Stimulated activated CD4-positive, alpha-beta T cell treated with anti-CD3 and anti-CD28 coated beads, Interleukin-1b, Interleukin-23, amount 100 ng/mL, for 1 hour (primary cell): ENCODE results near the gene BAIAP2L2.
"Not testable (repeated sequence)": the region's sequence is repeated elsewhere in the genome, so short reads cannot be mapped to it uniquely, and the experiment has no call there.

ENCODE experiments used
- DNase-seq, 2 donors: peaks; one replicate each; pipeline ENCODE4 v3.0.0-alpha.2; 2020; ENCODE audit warnings: low read depth in 2 of 2

Gene BAIAP2L2

DNA sequence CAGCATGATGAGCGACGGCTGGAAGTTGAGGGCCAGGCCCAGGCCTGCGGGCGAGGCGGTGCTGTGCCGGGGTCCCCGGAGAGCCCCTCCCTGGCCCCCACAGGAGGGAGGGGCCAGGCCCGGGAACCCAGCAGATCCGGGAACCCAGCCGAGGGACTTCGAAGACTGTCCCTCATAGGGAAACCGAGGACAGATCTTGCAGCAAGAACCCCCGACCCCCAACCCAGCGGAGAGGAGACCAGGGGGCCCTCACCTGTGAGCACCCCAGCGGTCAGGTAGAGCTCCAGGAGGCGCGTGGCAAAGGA, 28.9 kb downstream of the BAIAP2L2 start:
- DNase-seq, result no peak

DNA sequence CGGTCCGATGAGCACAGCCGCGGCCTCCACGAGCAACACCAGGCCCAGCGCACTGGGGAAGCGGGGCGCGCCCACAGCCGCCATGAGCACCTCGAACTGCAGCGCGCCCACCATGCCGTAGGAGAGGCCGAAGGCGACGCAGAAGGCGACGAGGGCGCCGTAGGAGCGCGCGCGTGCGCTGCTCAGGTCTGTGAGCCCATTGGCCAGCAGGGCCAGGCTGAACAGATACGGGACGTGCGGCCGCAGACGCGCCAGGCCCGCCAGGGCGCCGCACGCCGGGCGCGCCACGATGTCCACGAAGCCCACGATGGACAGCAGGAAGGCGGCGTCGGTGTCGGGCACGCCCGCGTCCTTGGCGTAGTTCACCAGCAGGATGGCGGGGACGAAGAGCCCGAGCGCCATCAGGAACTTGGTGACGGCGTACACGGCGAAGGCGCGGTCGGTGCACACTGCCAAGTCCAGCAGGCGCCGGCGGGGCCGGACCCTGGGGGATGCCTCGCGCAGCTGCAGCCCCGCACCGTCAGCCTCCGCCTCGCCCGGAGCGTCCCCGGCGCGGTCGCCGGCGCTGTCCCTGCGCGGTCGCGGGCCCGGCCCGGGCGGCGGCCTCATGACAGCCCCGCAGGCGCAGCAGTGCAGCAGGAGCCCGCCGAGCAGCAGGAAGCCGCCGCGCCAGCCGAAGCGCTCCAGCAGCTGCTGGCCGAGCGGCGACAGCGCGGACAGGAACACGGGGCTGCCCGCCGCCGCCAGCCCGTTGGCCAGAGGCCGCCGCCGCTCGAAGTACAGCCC, 29.4 kb downstream of the BAIAP2L2 start:
- no peak for DNase-seq

DNA sequence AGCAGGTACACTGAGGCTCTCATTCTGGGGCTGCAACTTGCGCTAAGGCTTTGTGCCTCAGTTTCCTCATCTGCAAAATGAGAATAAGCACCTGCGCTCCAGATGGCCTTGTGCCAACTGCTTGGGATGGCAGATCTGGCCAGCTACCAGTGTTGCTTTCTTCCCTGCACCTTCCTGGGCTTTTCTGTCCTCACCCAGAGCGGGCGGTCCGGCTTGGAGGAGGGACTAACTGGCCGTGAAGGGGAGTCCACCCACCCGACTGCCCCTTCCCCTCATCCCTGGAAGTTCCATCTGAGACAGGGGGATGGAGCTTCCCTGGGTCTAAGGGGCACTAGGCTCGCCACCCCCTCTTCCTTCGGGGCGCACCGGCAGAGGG, 30.0 kb downstream of the BAIAP2L2 start:
- no peak for DNase-seq

DNA sequence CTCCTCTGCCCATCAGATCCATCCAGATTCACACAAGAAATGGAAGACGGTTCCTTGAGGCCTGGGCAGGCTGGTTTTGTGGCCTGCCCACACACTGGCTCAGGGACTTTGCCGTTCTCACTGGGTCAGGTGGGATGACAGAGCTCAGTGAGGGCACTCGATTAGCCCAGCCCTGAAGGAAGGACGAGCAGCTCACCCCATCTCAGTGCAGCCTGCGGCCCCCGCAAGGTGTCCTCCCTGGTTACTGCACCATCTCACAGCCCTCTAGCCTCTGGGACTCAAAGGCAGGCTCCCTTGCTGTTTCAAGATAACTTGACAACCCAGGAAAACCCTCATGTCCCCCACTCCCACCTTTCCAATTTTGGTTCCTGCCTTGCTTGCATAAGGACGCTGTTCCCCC, 30.7 kb downstream of the BAIAP2L2 start:
- DNase-seq, result no peak

DNA sequence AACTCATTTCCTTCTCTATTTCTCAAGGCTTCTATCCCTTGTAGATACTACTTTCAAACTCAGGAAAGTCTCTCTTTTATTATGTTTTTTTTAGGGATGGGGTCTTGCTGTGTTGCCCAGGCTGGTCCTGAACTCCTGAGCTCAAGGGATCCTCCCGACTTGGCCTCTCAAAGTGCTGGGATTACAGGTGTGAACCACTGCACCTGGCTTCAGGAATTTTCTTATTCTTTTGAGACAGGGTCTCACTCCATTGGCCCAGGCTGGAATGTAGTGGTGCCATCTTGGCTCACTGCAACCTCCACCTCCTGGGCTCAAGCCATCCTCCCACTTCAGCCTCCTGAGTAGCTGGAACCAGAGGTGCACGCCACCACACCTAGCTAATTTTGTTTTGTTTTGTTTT, 31.3 kb downstream of the BAIAP2L2 start:
- not testable (repeated sequence) for DNase-seq

DNA sequence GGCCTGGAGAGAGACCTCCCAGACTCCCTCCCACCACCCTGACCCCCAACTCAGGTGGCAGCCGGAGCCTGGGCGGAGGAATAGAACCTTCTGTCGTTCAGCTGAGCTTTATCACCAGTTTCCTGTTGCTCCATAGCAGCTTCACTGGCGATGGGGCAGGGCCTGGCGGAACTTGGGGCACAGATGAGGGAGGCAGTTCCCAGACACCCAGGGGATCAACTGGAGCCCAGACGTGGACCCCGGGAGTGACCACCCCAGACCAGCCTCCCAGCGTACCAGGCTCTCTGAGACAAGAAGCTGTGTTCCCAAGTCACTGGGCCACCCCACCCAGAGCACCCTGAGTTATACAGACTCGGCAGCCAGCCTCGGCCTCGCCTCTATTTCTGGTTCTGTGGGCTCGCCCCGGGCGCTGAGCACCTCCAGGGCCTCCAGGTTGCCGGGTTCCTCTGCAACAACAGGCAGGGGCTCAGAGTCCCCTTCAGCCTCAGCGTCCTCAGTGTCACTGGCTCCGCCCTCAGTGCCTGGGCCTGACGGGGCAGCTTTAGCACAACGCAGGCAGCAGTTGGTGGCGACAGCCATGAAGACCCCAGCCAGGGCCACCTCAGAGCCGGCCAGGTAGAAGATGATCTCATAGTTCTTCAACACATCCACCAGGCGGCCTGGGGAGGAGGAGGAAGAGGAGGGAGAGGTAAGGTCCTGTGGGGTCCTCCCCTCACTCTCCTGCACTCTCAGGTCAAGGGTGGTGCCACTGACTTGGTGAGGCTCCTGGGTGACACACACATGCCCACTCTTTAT, 32.2 kb downstream of the BAIAP2L2 start:
- DNase-seq, result no peak

DNA sequence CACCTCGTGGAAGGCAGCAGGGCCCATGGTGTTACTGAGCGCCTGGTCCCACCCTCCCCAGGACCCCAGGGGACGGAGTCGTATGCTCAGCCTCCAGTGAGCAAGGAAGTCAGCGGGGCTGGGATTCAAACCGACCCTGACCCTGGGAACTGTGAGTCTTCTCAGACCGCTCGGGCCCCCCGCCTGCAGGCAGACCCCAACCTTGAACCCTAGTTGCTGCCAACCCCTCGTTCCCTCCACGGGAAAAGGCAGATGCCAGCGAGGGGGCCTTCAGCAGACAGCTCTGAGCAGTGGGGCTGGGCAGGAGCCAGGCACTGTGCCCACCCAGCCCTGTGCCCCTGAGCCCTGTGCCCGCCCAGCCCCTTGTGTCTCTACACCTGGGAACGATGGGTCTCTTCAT, 32.9 kb downstream of the BAIAP2L2 start:
- no peak for DNase-seq

DNA sequence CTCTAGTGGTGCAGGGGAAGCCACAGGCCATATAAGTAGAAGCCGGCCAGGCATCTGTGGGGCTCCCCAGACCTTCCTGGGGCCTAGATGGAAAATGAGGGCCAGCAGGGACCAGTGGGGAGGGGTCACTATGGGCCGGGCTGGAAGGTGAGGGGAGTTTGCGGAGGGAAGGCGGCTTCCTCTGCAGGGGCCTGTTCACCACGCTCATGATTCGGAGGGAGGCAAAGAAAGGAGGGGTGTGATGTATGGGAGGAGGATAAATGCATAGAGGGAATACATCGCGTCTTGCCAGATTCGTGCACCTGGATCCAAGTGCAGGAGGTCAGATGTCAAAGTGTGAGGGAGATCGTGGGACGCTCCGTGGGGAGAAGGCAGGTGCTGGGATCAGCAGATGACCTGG, 33.4 kb downstream of the BAIAP2L2 start:
- DNase-seq, result no peak

DNA sequence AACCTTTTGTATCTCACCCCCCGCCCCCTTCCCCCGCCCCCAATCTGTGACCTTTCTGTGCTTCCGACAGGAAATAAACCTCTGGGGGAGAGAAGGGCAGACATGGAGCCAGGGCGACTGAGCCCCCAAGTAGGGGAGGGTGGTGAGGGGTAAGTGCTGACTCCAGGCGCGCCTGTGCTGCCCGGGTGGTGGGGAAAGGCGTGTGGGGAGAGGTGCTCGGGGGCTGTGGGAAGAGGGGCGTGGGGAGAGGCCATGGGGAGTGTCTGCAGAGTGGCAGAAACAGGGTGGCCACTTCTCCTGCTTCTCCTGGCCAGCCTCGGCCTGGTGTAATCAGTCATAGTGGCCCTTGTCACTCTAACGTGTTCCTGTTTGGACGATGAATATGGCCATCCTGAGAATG, 34.5 kb downstream of the BAIAP2L2 start:
- no peak for DNase-seq

DNA sequence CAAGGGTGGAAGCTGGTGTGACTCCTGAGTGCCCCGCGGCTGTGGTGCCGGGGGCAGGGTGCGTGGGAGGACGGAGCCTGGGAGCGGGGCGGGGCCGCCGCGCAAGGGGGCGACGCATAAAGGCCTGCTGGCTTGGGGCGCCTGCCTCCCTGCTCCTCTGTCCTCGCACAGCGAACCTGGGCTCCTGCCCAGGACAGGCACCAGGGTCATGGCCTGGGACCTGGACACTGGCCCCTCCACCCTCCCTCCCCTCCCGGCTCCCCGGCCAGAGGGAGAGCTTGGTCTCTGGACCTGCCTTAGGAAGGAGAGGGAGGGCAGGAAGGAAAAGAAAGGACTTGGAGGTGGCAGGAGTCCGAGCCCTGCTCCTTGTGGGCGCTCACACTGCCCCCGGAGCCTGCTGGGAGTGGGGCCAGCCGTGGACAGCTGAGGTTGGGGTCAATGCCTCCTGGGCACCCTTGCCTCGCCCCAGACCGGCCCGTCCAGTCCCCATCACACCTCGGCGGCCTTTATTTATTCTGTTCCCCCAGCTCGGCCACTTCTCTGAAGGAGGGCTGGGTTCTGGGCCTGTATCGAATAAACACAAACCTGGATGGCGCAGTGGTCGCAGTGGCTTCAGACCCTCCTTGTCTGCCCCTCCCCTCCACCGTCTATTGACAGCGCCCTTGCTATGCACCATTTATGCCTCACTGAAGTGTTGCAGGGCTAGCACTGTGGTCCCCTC, 35.2 kb downstream of the BAIAP2L2 start:
- DNase-seq, result no peak

DNA sequence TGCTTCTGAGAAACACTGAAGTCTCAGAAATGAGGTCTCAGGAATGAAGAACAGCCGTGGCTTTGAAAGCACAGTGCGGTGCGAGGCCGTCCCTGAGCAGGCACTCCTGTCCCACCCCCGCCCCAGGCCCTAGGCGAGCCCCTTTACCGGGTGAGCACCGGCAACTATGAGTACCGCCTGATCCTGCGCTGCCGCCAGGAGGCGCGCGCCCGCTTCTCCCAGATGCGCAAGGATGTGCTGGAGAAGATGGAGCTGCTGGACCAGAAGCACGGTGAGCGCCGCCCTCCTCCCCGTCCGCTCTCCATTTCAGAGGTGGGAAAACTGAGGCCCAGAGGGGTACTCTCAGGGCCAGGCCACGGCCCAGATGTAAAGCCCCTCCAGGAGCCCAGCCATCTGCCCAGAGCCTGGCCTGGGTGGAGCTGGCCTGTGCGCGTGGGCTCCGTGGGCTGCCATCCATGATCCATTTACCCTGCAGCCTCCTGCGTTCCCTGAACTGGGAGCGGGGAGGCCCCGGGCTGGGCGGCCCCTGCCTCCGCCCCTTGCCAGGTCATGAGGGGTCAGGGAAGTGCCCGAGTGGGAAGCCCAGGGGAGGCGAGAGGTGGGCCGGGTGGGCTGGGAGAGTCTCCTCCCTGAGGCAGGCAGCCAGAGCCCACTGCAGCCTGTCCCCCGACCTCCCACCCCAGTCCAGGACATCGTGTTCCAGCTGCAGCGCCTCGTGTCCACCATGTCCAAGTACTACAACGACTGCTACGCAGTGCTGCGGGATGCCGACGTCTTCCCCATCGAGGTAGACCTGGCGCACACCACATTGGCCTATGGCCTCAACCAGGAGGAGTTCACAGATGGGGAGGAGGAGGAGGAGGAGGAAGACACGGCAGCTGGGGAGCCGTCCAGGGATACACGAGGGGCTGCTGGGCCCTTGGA, 36.0 kb downstream of the BAIAP2L2 start:
- DNase-seq, result no peak

DNA sequence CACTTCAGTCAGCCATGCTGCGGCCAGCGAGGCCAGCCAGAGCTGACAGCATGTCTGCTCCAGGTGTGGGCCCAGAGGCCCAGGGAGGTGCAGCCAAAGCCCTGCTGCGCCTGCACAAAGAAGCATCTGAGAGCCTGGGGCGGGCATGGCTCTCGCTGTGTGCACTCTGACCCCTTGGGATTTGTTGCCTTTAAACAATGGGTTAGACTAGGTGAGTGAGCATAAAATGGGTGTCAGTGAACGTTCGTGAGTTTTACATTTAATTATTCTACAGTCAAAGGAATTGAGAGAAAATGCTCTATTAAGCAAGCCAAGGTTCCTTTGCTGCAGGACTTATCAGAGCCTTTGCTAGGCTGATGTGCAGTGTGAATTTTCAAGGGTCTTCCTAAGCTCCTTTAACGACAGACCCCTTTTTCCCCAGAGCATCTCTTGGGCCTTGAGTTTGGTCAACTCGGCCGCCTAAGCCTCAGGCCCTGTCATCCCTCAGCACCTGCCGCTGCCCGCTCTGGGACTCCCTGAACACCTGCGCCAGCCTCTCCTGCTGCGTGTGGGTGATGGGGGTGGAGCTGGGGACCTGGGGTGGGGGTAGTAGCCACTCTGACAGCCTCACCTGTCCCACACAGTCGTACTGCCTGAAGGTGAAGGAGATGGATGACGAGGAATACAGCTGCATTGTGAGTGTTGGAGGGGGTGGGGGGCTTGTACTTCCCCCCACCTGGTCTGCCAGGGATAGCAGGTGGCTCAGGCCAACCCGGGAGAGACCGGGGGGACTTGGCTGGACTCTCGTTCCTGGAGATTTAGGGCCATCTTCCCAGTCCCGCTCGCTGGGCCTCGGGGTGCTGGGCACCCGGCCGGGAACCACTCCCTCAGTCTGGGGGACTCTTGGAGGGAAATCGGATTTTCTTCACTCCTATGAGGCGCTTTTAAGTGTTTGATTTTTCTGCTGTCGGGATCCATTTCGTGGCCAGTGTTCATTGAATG, 37.0 kb downstream of the BAIAP2L2 start:
- DNase-seq, result no peak

DNA sequence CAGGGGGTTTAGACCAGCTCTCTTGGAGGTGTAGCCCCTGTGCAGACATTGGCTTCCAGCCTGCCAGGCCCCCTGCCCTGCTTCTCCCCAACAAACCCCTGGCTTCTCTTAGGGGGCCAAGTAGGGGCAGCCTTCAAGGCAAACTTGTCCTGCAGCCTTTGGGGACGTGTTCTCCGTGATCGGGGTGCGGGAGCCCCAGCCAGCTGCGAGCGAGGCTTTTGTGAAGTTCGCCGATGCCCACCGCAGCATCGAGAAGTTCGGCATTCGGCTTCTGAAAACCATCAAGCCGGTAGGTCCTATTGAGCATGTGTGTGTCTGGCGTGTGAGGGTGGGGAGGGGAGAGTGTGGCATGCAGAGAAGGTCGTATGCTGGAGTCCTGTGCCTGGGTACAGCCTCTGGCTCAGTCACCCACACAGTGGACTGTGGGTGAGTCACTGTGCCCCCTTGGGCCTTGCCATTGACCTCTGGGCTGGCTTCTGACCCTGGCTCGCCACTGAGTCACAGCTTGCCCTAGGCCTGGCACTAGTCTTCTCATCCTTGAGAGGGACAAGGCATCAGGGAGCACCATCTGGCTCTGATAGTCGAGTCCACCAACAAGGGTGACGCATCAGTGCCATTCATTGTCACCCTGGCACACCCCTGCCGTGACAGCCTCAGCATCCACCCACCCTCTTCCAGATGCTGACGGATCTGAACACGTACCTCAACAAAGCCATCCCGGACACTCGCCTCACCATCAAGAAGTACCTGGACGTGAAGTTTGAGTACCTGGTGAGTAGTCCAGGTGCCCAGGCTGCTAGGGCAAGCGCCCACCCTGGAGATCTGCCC, 37.9 kb downstream of the BAIAP2L2 start:
- DNase-seq, result no peak

DNA sequence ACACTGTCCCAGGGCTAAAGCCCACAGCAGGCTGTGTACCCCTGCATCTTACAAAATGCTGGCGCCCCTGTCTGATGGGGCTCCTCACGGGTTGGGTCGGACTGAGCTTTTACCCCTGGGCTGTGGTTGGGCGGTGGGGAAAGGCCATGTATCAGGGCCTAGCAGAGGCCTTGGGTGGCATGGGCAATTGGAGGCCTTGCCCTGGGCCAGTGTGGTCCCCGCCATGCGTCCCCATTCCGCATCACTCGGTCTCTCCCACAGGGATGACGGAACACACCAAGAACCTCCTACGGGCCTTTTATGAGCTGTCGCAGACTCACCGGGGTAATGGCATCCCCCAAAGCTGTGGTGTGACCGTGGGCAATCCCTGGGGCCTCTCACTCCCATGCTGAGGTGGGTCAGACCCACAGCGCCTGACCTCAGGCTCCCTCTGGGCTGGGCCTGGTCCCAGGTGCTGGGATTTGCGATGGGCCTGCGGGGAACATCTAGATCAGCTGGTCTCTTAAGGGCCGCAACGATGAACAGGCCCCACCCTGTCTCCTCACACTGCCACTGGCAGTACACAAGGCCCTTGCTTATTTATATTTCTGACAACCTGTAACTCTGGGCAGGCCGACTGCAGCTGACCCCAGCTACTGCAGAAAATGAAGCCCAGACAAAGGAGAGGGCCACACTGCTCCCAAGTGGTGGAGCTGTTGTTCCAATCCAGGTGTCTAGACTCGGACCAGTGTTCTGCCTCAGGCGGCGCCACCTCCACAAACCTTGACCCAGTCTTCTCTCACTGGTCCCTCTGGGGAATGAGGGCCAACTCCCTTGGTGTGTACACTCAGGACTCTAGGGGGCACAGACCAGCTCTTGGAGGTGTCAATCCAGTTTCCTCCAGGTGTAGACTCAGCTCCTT, 38.8 kb downstream of the BAIAP2L2 start:
- DNase-seq, result no peak

DNA sequence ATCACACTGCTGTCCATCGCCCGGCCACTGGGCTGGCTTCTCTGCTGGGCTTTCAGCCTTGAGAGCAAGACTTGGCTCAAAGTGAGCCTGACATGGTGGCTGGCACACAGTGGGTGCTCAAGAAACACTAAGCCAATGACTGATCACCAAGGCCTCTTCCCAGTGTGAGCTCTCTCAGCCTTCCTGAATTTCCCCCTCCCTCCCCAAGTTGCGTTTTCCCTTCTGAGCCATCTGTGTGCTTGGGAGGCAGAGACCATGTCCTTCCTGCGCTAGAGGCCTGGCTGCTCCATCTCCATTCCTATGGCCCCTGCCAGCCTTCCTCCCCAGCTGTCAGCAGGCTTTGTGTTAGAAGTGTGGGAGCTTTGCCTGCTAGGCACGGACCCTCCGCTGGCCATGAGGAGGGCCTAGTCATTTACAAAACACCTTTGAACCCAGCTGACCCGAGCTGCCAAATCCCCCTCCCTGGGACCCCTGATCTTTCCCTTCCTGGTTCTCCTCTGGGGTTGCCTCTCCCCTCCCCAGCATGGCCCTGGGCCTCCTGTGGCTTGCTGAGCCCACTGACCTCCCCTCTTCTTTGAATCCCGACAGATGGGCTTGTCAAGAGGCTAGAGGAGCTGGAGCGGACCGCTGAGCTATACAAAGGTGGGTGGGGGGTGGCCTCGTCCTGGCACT, 40.1 kb downstream of the BAIAP2L2 start:
- no peak for DNase-seq

DNA sequence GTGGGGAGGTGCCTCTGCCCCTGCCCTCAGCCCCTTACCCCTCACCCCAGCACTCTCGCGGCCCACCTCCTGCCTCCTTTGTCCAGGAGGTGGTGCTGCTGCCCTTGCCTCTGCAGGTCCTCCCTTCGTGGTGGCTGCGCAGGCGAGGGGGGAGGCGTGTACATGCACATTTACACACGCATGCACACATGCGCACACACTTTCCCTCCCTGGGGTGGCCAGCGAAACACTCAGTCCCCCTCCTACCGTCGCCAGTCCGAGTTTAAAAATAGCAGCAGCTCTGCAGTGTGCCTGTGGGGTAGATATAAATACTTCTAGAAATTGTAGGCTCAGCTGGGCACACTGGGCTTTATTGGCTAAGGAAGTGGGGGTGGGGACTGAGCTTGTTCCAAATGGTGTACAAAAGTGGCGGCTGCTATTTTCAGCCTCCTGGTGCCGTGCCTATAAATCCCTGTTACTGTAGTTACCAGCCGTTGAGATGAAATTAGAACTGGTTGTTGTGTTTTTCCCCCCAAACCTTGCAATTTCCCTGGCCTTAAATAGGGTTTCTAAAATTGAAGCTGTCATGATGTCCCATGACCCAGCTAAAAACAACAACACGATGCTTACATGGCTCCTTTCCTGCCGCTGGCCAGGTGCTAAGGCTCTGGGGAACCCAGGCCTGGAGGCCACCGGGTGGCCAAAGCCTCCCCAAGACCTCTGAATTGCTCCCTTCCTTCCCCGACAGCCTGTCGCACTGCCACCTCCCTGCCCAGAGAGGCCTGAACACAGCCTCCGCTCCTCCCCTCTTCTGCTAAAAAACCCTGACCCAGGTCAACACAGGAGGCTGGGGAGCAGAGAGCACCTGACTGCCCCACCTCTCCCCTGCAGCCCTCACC, 40.9 kb downstream of the BAIAP2L2 start:
- DNase-seq, result no peak
